Fibroblast of the aortic adventitia (primary cell): ENCODE data around the gene MYL12A. TPM values are rescaled to one million over a fixed set of nuclear protein-coding genes. Genes with fewer than 3 reads are reported as not detected.

Experiments used
- DNase-seq: peaks from one replicate; pipeline ENCODE4 v3.0.0-alpha.2; 2010; ENCODE audit warnings: low read depth
- H3K4me3 ChIP-seq: 2 replicates; pipeline ENCODE4 v1.5.1; 2011; ENCODE audit warnings: low read depth, mild to moderate bottlenecking, control low read depth, low read length, moderate library complexity
- total RNA-seq: library from RNA; depleted of rRNA; stranded (reverse); fragments of >200 nt; gene quantifications from 2 replicates; pipeline ENCODE4 v1.2.3, GENCODE V29; 2012; ENCODE audit warnings: low replicate concordance
- TF ChIP-seq, protein P1 (sequence below): IDR thresholded peaks from 2 replicates; pipeline ENCODE4 v1.5.1; 2011; ENCODE audit warnings: mild to moderate bottlenecking, low read length, control low read depth, inconsistent platforms; ENCODE audit not compliant: insufficient read depth

MYL12A gene
- total RNA-seq, 1 donor, result 733 TPM

DNA sequence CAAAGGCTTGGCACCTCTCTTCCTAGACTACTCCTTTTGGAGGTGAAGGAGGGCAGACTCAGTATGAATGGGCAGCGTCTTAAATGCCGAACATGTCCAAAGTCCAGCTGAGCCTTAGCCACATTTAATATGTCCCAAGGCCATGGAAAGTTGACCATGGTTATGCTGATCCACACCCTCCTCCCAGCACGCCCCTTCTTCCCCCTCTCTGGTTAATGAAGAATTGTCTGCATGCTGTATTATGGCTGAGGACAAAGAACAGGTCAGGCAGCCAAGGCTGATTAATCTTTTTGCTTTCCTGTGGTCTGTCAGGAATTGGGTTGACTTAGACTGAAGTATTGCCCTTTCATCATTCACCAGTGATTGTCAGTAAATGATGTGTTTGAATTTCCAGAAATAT is 22.0 kb upstream of the MYL12A start:
- no peak for DNase-seq
- TF ChIP-seq, protein P1, sequence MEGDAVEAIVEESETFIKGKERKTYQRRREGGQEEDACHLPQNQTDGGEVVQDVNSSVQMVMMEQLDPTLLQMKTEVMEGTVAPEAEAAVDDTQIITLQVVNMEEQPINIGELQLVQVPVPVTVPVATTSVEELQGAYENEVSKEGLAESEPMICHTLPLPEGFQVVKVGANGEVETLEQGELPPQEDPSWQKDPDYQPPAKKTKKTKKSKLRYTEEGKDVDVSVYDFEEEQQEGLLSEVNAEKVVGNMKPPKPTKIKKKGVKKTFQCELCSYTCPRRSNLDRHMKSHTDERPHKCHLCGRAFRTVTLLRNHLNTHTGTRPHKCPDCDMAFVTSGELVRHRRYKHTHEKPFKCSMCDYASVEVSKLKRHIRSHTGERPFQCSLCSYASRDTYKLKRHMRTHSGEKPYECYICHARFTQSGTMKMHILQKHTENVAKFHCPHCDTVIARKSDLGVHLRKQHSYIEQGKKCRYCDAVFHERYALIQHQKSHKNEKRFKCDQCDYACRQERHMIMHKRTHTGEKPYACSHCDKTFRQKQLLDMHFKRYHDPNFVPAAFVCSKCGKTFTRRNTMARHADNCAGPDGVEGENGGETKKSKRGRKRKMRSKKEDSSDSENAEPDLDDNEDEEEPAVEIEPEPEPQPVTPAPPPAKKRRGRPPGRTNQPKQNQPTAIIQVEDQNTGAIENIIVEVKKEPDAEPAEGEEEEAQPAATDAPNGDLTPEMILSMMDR, result no peak
- H3K4me3 ChIP-seq, result no peak overlapping the region

DNA sequence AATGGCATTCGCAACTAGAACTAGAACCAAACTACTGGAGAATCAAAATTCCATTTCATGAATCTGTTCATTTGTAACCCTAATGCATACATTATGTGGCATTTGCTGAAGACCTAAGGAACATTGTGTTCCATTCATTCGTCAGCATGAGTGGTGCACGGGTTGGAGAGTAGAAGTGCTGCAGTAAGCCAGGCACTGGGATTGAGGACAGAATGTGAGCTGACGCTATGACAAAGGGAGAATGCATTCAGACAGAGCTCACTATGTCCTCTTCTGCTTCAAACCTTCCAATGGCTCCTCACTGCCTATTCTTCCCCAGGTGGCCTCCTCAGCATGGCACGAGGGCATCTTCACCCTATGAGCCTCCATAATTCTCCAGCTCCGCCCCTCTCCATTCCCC is 21.6 kb upstream of the MYL12A start:
- TF ChIP-seq, protein P1, result no peak
- DNase-seq, result no peak
- no peak overlapping the region for H3K4me3 ChIP-seq

DNA sequence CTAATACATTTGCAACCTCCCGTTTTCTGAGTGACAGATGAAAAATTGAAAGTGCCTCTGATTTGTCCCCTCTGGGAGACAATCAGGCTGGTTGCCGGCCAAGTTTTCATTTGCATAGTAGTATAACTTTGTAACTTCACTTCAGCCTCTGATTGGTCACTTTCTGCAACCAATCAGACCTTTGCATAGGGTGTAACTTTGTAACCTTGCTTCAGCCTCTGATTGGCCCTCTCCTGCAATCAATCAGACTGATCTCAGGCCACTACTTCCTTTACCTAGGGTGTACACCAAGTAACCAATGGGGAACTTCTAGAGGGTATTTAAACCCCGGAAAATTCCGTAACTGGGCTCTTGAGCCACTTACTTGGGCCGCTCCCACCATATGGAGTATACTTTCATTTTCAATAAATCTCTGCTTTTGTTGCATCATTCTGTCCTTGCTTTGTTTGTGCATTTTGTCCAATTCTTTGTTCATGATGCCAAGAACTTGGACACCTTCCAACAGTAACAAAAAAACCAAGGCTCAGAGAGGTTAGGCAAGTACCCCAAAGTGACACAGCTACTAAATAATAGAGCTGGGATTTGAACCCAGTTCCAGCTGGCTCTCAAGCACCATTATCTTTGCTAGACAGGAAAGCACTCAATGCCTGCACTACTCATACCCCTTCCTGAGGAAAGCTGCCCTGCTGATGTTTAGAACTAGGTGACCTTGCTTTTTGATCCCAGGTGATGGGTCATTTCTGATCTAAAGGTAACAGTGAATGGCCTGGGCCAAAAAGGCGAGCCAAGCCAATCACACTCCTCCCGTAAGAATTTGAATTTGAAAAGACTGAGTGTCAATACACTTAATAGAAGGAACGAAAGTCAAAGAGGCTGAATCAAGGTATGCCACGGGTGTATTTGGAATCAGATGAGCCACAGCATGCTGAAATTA is 16.9 kb upstream of the MYL12A start:
- no peak for DNase-seq
- TF ChIP-seq, protein P1, result no peak
- H3K4me3 ChIP-seq, result no peak overlapping the region

DNA sequence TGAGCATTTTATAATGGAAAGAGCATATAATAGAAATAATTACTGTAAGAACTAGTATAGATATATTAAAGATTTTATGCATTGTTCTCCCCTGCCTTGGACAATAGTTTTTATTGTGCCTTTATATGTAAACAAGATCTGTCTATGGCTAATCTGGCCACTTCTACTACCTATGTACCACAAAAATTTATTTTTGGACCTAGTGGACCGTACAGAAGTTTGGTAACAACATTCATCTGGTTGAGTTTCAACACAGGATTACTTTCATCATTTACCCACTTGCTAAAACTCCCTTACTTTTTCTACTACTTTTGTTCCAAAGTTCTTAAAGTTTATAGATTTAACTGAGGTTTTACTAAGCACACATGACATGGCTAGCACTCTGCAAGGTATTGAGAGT is 14.6 kb upstream of the MYL12A start:
- no peak overlapping the region for H3K4me3 ChIP-seq
- TF ChIP-seq, protein P1, result no peak
- DNase-seq, result no peak

DNA sequence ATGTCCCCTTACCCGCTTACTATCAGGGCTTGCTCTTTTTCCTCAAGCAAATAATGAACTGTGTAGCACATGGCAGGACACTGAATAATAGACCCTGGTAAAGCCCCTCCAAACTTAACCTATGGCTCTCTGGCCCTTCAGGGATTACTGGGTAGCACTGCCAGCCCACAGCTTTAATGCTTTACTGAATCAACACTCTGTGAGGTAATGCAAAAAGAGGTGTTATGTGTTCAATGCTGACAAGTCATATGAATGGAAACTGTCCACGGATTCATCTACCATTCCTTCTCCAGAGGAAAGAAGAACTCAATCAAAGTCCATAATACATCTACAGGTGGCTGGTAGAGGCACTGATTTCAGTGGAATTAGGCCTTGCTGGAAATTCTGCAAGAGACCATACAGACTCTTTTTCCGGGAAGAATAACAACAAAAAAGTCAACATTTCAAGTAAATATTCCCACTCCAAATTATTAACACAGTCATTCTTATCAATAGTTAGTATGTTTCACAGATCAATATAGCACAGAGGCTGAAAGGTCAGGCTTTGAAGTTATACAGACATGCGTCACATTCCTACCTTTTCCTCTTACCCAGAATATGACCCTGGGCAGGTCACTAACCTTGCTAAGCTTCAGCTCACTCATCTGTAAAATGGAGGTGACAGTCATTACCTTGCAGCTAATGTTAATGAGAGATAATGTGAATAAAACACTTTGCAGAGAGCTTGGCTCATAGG is 14.0 kb upstream of the MYL12A start:
- TF ChIP-seq, protein P1, result no peak
- DNase-seq, result no peak
- H3K4me3 ChIP-seq, result no peak overlapping the region

DNA sequence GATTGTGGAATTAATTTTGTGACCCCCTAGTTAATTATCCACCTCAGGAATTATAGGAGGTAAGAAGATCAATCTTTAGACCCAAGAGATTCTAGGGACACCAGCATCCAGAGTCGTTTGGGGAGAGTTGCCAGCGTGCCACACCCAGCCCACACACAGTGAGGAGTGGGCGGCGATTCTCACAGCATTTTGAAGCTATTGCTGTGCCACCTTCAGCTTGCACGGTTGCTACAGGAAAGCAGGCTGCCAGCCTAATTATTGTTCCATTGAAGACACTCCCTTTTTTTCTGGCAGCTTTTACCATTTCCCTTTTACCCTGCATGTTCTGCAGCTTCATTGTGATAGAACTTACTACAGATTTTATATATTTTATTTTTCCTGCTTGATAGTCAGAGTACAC is 13.1 kb upstream of the MYL12A start:
- no peak overlapping the region for H3K4me3 ChIP-seq
- no peak for DNase-seq
- TF ChIP-seq, protein P1, result no peak
